Adrenal gland (tissue), 5 donors: ENCODE data around the gene WASHC2C.
"Not testable (repeated sequence)": the region's sequence is repeated elsewhere in the genome, so short reads cannot be mapped to it uniquely, and the experiment has no call there.

Source experiments
- POLR2A ChIP-seq, 2 donors: fragments of 450-650 bp; IDR thresholded peaks; one replicate each; pipeline ENCODE4 v1.6.1; 2017; ENCODE audit warnings: antibody characterized with exemption in 2 of 2, mild to moderate bottlenecking in 2 of 2, moderate library complexity in 1 of 2
- TF ChIP-seq, protein P1 (sequence below), 6 experiments: fragments of 450-650 bp in 4 of 6; fragments of 200-600 bp in 2 of 6; sonication (generic) in 1 of 6; IDR thresholded peaks; 1 replicate in 5 of 6; 2 replicates in 1 of 6; pipeline versions ENCODE4 v1.5.1 to v1.8.0; 2016 to 2021; ENCODE audit warnings: antibody characterized with exemption in 6 of 6, mild to moderate bottlenecking in 2 of 6, moderate library complexity in 1 of 6
- donor health status: DM: no; HTN: no; CAD: no.

DNA sequence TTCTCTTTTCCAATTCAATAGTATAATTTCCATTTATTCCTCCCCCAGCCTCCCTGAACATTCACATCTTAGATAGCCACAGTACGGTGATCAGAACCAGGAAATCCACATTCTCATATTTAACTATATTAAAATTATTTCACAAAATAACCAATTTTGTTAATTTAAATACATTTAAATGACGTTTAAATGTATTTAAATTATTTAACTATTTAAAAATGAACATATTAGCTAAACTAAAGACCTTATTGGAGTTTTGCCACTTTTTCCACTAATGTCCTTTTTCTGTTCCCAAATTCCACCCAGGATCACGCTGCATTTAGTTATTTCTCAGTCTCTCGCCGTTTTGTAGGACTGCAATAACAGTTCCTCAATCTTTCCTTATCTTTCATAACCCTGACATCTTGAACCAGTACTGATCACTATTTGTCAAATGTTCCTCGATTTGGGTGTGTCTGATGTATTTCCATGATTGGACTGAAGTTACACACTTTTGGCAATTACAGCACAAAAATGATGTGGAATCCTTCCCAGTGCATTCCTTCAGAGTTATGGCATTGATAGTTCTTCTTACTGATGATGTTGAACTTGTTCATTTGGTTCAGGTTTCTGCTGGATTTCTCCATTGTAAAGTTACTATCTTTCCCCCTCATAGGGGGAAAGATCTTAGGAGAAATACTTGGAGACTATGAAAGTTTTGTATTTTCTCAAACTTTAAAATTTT, 93.2 kb downstream of the WASHC2C start:
- not testable (repeated sequence) for TF ChIP-seq POLR2A (IDR thresholded peaks at IDR 0.05)
- TF ChIP-seq, protein P1, sequence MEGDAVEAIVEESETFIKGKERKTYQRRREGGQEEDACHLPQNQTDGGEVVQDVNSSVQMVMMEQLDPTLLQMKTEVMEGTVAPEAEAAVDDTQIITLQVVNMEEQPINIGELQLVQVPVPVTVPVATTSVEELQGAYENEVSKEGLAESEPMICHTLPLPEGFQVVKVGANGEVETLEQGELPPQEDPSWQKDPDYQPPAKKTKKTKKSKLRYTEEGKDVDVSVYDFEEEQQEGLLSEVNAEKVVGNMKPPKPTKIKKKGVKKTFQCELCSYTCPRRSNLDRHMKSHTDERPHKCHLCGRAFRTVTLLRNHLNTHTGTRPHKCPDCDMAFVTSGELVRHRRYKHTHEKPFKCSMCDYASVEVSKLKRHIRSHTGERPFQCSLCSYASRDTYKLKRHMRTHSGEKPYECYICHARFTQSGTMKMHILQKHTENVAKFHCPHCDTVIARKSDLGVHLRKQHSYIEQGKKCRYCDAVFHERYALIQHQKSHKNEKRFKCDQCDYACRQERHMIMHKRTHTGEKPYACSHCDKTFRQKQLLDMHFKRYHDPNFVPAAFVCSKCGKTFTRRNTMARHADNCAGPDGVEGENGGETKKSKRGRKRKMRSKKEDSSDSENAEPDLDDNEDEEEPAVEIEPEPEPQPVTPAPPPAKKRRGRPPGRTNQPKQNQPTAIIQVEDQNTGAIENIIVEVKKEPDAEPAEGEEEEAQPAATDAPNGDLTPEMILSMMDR (IDR thresholded peaks at IDR 0.05), result not testable (repeated sequence)
